ENCODE results near the gene BRAF. TPM values are rescaled to one million over a fixed set of nuclear protein-coding genes. Genes with fewer than 3 reads are reported as not detected.
"Not testable (repeated sequence)": the region's sequence is repeated elsewhere in the genome, so short reads cannot be mapped to it uniquely, and the experiment has no call there.

BRAF gene
- polyA plus RNA-seq, 1 donor = 25.7 TPM

DNA sequence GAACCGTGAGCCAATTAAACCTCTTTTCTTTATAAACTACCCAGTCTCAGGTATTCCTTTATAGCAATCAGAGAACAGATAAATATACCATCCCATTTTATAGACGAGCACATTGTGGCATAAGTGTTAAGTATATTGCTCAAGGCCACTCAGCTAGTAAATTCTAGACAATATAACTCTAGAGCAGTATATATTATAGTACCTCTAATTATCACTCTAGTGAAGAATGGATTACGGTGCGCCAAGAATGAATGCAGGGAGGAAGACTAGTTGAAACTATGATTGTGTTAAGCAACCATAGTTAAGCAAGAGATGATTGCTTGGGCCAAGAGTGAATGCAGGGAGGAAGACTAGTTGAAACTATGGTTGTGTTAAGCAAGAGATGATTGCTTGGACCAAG lies 60.9 kb downstream of the BRAF start:
- Histone ChIP-seq H3K27me3 (ENCODE audit: control insufficient read depth, insufficient read depth, low read length) (no peaks in the 10 kb centered on the region), H3K9me3 (ENCODE audit: control insufficient read depth, low read depth, low read length) (no peaks in the 10 kb centered on the region), H3K4me1 (ENCODE audit: control insufficient read depth, insufficient read depth, low read length) (no peaks in the 10 kb centered on the region), H3K27ac (ENCODE audit: low read length) (no peak overlapping the region), H3K4me3 (ENCODE audit: low read length) (no peak overlapping the region), H3K36me3 (ENCODE audit: control insufficient read depth, insufficient read depth, low read length) (no peaks in the 10 kb centered on the region)
- DNase-seq = no peak
- WGBS (ENCODE audit: insufficient coverage, low lambda C conversion rate) = 100% methylated on average over 3 of the region's 4 CpGs

DNA sequence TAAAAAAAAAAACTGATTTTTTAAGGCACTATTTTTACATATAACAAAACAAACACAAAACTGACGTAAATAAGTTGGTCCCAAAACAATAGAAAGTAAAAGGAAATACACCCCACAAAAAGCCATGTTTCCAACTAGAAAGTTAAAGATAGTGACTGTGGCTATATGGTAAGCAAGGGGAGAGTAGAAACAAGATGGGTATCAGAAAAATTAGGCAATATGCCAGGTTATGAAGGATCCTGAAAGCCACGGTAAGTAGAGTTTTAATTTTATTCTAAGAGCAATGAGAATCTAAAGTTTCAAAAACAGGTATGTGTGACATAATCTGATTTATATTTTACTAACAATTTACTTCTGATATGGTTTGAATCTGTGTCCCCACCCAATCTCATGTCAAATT lies 61.5 kb downstream of the BRAF start:
- WGBS (ENCODE audit: insufficient coverage, low lambda C conversion rate) = 100% methylated on average over 1 of the region's 2 CpGs
- H3K4me1 ChIP-seq (ENCODE audit: control insufficient read depth, insufficient read depth, low read length) = no peaks in the 10 kb centered on the region

DNA sequence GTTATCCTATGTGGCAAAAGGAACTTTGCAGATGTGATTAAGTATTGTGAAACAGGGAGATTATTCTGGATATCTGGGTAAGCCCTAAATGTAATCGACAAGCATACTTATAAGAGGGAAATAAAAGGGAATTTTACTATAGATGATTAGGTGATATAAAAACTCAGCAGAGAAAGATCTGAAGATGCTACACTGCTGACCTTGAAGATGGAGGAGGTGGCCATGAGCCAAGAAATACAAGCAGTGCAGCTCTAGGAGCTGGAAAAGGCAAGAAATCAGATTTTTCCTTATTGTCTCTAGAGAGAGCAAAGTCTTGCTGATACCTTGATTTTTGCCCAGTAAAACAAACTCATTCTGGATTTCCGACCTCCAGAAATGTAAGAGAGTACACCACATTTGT lies 67.7 kb downstream of the BRAF start:
- H3K27ac ChIP-seq (ENCODE audit: low read length) = no peak overlapping the region
- no peaks in the 10 kb centered on the region for H3K27me3 ChIP-seq (ENCODE audit: control insufficient read depth, insufficient read depth, low read length)
- peak; percentile 2 to 5 for DNase-seq
- H3K4me1 ChIP-seq (ENCODE audit: control insufficient read depth, insufficient read depth, low read length) = no peaks in the 10 kb centered on the region
- H3K4me3 ChIP-seq (ENCODE audit: low read length) = no peak overlapping the region
- 17% methylated on average over 1 of the region's 2 CpGs for WGBS (ENCODE audit: insufficient coverage, low lambda C conversion rate)
- no peaks in the 10 kb centered on the region for H3K36me3 ChIP-seq (ENCODE audit: control insufficient read depth, insufficient read depth, low read length)
- no peaks in the 10 kb centered on the region for H3K9me3 ChIP-seq (ENCODE audit: control insufficient read depth, low read depth, low read length)

More for the DNA sequence above, 61.5 kb downstream of the BRAF start:
- H3K27ac ChIP-seq (ENCODE audit: low read length) = no peak overlapping the region
- no peaks in the 10 kb centered on the region for H3K36me3 ChIP-seq (ENCODE audit: control insufficient read depth, insufficient read depth, low read length)
- no peak for DNase-seq
- no peaks in the 10 kb centered on the region for H3K27me3 ChIP-seq (ENCODE audit: control insufficient read depth, insufficient read depth, low read length)
- H3K9me3 ChIP-seq (ENCODE audit: control insufficient read depth, low read depth, low read length) = no peaks in the 10 kb centered on the region
- H3K4me3 ChIP-seq (ENCODE audit: low read length) = no peak overlapping the region

DNA sequence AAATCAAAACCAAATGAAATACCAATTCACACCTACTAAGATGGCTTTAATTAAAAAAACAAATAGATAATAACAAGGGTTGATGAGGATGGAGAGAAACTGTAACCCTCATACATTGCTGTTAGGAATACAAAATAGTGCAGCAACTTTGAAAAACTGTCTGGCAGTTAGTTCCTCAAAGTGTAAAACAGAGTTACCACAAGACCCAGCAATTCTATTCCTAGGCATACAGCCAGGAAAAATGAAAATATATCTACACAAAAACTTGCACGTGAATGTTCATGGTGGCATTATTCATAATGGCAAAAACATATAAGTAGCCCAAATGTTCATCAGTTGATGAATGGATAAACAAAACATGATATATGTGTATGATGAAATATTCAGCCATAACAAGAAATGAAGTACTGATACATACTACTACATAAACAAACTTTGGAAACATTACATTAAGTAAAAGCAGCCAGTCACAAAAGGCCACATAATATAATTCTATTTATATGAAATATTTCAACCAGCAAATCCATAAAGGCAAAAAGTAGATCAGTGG lies 83.5 kb downstream of the BRAF start:
- WGBS (ENCODE audit: insufficient coverage, low lambda C conversion rate) = no CpG with 5 or more reads among the region's 1 CpG
- H3K36me3 ChIP-seq (ENCODE audit: control insufficient read depth, insufficient read depth, low read length) = peaks cover 11% of the 10 kb centered on the region
- H3K27ac ChIP-seq (ENCODE audit: low read length) = no peak overlapping the region
- no peak for DNase-seq
- no peak overlapping the region for H3K4me3 ChIP-seq (ENCODE audit: low read length)
- no peaks in the 10 kb centered on the region for H3K27me3 ChIP-seq (ENCODE audit: control insufficient read depth, insufficient read depth, low read length)
- no peaks in the 10 kb centered on the region for H3K9me3 ChIP-seq (ENCODE audit: control insufficient read depth, low read depth, low read length)
- H3K4me1 ChIP-seq (ENCODE audit: control insufficient read depth, insufficient read depth, low read length) = no peaks in the 10 kb centered on the region

DNA sequence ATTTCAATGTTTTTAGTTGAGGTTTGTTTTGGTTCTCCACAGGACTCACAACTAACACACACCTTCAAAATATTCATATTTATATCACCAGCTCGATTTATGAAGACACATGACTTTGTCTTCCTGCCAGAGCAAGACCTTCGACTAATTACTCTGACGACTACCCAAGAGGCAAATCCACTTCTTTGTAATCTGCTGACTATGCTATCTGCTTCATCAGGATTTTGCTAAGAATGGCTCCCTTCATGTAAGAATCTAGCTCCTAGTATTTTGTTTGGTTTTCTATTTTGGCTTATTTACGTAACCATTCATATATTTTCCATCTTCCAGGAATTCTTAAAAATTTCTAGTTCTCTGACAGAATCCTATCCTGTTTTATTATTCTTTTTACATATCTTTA lies 93.0 kb downstream of the BRAF start:
- WGBS (ENCODE audit: insufficient coverage, low lambda C conversion rate) = 100% methylated on average over 1 of the region's 4 CpGs
- no peak overlapping the region for H3K27ac ChIP-seq (ENCODE audit: low read length)
- H3K27me3 ChIP-seq (ENCODE audit: control insufficient read depth, insufficient read depth, low read length) = no peaks in the 10 kb centered on the region
- H3K9me3 ChIP-seq (ENCODE audit: control insufficient read depth, low read depth, low read length) = no peaks in the 10 kb centered on the region
- H3K4me1 ChIP-seq (ENCODE audit: control insufficient read depth, insufficient read depth, low read length) = no peaks in the 10 kb centered on the region
- H3K36me3 ChIP-seq (ENCODE audit: control insufficient read depth, insufficient read depth, low read length) = peaks cover 24% of the 10 kb centered on the region
- no peak overlapping the region for H3K4me3 ChIP-seq (ENCODE audit: low read length)
- no peak for DNase-seq

DNA sequence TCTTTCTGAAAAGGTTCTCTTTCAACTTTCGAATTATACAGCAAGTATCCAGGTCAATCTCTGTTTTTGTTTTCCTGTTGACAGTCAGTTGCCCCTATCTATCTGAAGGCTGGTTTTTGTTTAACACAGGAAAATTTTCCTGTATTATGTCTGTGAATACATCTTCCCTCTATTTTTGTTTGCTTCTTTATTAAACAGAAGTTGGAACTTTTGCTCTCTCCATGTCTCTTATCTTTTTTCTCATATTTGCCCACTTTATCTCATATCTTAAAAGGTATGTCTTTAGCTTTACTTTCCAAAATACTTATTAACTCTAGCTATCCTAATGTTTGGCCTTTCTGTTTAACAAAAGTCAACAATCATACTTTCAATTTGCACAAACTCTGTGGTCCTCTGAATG lies 95.0 kb downstream of the BRAF start:
- Histone ChIP-seq H3K27me3 (ENCODE audit: control insufficient read depth, insufficient read depth, low read length) (no peaks in the 10 kb centered on the region), H3K27ac (ENCODE audit: low read length) (no peak overlapping the region), H3K9me3 (ENCODE audit: control insufficient read depth, low read depth, low read length) (no peaks in the 10 kb centered on the region), H3K4me3 (ENCODE audit: low read length) (no peak overlapping the region), H3K4me1 (ENCODE audit: control insufficient read depth, insufficient read depth, low read length) (no peaks in the 10 kb centered on the region), H3K36me3 (ENCODE audit: control insufficient read depth, insufficient read depth, low read length) (peaks cover 24% of the 10 kb centered on the region)
- 83% methylated on average over 1 of the region's 1 CpG for WGBS (ENCODE audit: insufficient coverage, low lambda C conversion rate)
- DNase-seq = no peak

DNA sequence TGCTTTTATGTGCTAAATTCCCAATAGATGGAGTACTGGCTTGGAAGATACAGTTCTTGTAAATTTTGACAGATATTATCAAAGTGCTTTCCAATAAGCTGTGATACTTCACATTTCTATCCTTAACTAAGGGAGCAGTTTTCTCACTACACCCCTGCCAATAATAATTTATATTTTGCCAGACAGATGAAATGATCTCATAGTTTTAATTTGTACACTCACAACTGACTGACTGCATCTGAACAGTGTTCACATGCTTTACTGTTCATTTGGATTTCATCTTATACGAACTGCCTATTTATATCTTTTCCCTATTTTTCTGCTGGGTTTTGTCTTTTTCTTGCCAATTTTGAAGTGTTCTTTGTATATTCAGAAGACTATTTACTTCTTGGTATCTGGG lies 96.0 kb downstream of the BRAF start:
- Histone ChIP-seq H3K4me1 (ENCODE audit: control insufficient read depth, insufficient read depth, low read length) (no peaks in the 10 kb centered on the region), H3K27ac (ENCODE audit: low read length) (no peak overlapping the region), H3K27me3 (ENCODE audit: control insufficient read depth, insufficient read depth, low read length) (no peaks in the 10 kb centered on the region), H3K9me3 (ENCODE audit: control insufficient read depth, low read depth, low read length) (no peaks in the 10 kb centered on the region), H3K4me3 (ENCODE audit: low read length) (no peak overlapping the region), H3K36me3 (ENCODE audit: control insufficient read depth, insufficient read depth, low read length) (peaks cover 18% of the 10 kb centered on the region)
- WGBS (ENCODE audit: insufficient coverage, low lambda C conversion rate) = 75% methylated on average over 1 of the region's 1 CpG
- no peak for DNase-seq

DNA sequence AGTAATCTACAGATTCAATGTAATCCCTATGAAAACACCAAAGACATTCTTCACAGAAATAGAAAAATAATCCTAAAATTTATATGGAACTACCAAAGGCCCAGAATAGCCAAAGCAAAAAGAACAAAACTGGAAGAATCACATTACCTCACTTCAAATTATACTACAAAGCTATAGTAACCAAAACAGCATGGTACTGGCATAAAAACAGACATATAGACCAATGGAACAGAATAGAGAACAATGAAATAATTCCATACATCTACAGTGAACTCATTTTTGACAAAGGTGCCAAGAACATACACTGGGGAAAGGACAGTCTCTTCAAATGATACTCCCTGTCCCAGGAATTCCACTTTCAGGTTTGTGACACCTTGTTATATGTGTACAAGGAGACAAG lies 107.3 kb downstream of the BRAF start:
- not testable (repeated sequence) for H3K36me3 ChIP-seq (ENCODE audit: control insufficient read depth, insufficient read depth, low read length); H3K4me1 ChIP-seq (ENCODE audit: control insufficient read depth, insufficient read depth, low read length); H3K27me3 ChIP-seq (ENCODE audit: control insufficient read depth, insufficient read depth, low read length); H3K27ac ChIP-seq (ENCODE audit: low read length); H3K4me3 ChIP-seq (ENCODE audit: low read length); H3K9me3 ChIP-seq (ENCODE audit: control insufficient read depth, low read depth, low read length); DNase-seq

DNA sequence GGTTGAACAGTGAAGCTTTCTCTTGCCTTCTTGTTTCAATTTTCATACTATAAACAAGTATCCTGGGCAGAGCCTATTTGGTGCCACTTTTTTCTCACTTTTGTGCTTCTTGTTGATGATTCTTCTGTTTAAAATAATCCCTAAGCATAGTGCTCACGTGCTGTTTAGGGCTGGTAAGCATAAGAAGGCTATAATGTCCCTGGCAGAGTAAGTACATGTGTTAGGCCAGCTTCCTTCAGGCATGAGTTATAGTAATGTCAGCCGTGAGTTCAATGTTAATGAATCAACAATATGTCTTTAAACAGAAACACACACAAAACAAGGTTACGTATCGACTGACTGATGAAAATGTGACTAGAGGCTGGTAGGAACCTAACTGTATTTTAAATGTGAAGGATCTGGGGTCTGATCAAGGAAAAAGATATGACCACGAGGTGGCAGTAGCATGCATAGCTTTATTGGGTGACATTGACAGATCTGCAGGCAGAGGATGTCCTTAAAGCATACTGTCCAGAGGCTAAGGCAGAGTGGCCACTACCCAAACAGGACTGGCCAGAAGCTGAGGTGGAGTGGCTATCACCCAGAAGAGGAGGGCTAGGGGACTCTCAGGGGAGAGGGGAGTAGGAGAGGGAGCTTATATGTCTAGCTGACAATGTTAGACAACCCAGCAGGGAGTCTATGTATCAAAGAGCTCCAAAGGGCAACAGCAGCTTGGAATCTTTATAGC lies 113.7 kb downstream of the BRAF start:
- Histone ChIP-seq H3K27me3 (ENCODE audit: control insufficient read depth, insufficient read depth, low read length) (no peaks in the 10 kb centered on the region), H3K4me3 (ENCODE audit: low read length) (no peak overlapping the region), H3K36me3 (ENCODE audit: control insufficient read depth, insufficient read depth, low read length) (peaks cover under 1% of the 10 kb centered on the region), H3K9me3 (ENCODE audit: control insufficient read depth, low read depth, low read length) (no peaks in the 10 kb centered on the region), H3K4me1 (ENCODE audit: control insufficient read depth, insufficient read depth, low read length) (peaks cover 2% of the 10 kb centered on the region), H3K27ac (ENCODE audit: low read length) (no peak overlapping the region)
- 0% methylated on average over 1 of the region's 5 CpGs for WGBS (ENCODE audit: insufficient coverage, low lambda C conversion rate)
- DNase-seq = peak; percentile 44 to 74

DNA sequence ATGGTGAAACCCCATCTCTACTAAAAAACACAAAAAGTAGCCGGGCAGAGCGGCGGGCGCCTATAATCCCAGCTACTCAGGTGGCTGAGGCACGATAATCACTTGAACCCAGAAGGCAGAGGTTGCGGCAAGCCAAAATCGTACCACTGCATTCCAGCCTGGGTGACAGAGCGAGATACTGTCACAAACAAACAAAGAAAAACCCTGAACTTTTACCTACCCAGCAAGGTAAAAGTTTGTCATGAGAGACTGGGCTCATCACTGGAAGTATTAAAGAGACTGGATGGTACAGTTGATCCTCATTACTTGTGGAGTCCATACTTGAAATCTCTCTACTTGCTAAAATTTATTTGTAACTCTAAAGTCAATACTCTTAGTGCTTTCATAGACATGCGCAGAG lies 114.3 kb downstream of the BRAF start:
- DNase-seq = no peak
- H3K4me3 ChIP-seq (ENCODE audit: low read length) = no peak overlapping the region
- no peaks in the 10 kb centered on the region for H3K9me3 ChIP-seq (ENCODE audit: control insufficient read depth, low read depth, low read length)
- no peaks in the 10 kb centered on the region for H3K27me3 ChIP-seq (ENCODE audit: control insufficient read depth, insufficient read depth, low read length)
- H3K36me3 ChIP-seq (ENCODE audit: control insufficient read depth, insufficient read depth, low read length) = peaks cover 5% of the 10 kb centered on the region
- peaks cover 2% of the 10 kb centered on the region for H3K4me1 ChIP-seq (ENCODE audit: control insufficient read depth, insufficient read depth, low read length)
- H3K27ac ChIP-seq (ENCODE audit: low read length) = no peak overlapping the region
- 86% methylated on average over 1 of the region's 9 CpGs for WGBS (ENCODE audit: insufficient coverage, low lambda C conversion rate)

DNA sequence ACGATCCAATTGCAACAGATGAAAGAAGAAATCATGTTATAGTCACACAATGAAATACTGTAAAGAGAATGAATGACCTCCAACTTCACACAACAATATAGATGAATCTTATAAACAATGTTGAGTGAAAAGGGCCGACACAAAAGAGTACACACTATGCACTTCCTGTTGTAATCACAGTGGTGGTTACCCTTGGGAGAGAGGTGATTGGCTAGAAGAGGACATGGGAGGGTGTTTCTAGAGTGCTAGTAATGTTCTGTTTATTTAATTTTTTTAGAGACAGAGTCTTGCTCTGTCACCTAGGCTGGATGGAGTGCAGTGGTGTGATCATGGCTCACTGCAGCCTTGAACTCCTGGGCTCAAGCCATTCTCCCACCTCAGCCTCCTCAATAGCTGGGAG lies 145.8 kb downstream of the BRAF start:
- Histone ChIP-seq H3K27ac (ENCODE audit: low read length) (no peak overlapping the region), H3K9me3 (ENCODE audit: control insufficient read depth, low read depth, low read length) (no peaks in the 10 kb centered on the region), H3K36me3 (ENCODE audit: control insufficient read depth, insufficient read depth, low read length) (peaks cover 49% of the 10 kb centered on the region), H3K27me3 (ENCODE audit: control insufficient read depth, insufficient read depth, low read length) (no peaks in the 10 kb centered on the region), H3K4me1 (ENCODE audit: control insufficient read depth, insufficient read depth, low read length) (no peaks in the 10 kb centered on the region), H3K4me3 (ENCODE audit: low read length) (no peak overlapping the region)
- WGBS (ENCODE audit: insufficient coverage, low lambda C conversion rate) = no CpG with 5 or more reads among the region's 2 CpGs
- no peak for DNase-seq

Measured in large intestine (tissue), 3 donors.